BJ (cell line): Measurements from ENCODE around the gene ALOX15B. TPM values are rescaled to one million over a fixed set of nuclear protein-coding genes. Genes with fewer than 3 reads are reported as not detected.
"Not testable (repeated sequence)": the region's sequence is repeated elsewhere in the genome, so short reads cannot be mapped to it uniquely, and the experiment has no call there.

ENCODE experiments used
- CTCF ChIA-PET: fragments of 350-600 bp; formaldehyde crosslinking; extraction: SDS; loops from one replicate; lab custom pipeline; 2021; ENCODE audit warnings: antibody characterized with exemption, inconsistent platforms; lab: Yijun Ruan, JAX
- POLR2A ChIA-PET: fragments of 300-600 bp; sonication (Branson Sonifier 250); formaldehyde crosslinking; extraction: SDS; loops from one replicate; lab custom pipeline; 2021; ENCODE audit warnings: antibody characterized with exemption; lab: Charles Lee
- DNase-seq: peaks from one replicate; pipeline ENCODE4 v3.0.0-alpha.2; 2011; ENCODE audit warnings: low read depth
- H3K27me3 ChIP-seq: 2 replicates; pipeline ENCODE4 v1.6.0; 2011; ENCODE audit warnings: low read length; ENCODE audit not compliant: control insufficient read depth, insufficient read depth
- H3K36me3 ChIP-seq: 2 replicates; pipeline ENCODE4 v1.5.1; 2011; ENCODE audit warnings: low read length; ENCODE audit not compliant: control insufficient read depth, insufficient read depth
- H3K4me3 ChIP-seq: 2 replicates; pipeline ENCODE4 v1.5.1; 2011; ENCODE audit warnings: low read depth, mild to moderate bottlenecking, control low read depth, low read length
- polyA plus RNA-seq: library from polyadenylated mRNA; depleted of rRNA; stranded (reverse); fragments of >200 nt; gene quantifications from 2 replicates; pipeline ENCODE4 v1.2.3, GENCODE V29; 2011
- TF ChIP-seq, protein P1 (sequence below): IDR thresholded peaks from 2 replicates; pipeline ENCODE4 v1.5.1; 2011; ENCODE audit warnings: low read depth, mild to moderate bottlenecking, control low read depth, inconsistent platforms, low read length, moderate library complexity; ENCODE audit not compliant: insufficient read depth

ALOX15B gene
- polyA plus RNA-seq, 1 experiment: not detected

DNA sequence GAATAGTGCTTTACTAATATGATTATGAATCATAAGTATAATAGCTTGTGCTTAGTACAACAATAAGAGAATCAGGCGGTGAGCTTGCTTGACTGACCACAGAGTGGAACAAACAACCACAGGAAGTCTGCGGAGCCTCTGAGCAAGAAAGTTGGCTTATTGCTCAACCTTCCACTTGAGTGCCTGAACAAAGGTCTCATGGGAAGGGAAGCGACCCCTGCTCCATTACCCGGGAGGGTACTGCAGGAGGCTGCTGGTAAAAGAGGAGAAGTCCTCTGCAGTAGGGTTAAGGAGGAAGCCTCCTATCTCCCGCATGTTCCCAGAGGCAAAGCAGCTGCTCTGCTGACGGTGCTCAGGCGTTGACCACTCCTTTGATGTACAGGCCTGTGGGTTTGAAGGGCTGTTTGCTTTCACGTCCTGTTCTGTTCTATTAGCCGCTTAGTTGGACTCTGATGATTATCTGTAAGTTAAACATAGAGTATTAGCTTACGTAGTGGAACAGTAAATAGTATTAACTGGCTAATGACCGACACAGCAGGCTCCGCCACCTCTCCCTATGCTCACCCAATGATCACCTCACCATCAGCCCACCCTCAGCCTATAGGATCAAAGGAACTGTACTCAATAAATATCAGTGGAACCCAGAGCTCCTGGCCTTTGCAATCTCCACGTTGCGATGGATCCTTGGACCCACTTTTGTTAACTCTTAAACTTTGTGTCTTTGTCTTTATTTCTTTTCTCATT lies 17.5 kb downstream of the ALOX15B start:
- ChIA-PET POLR2A (interaction anchor here (0.6 kb wide), 1 partner anchor 218 kb away, joined by 4 read pairs; no protein-coding TSS in a partner anchor), CTCF (interaction anchor here (0.6 to 4.7 kb wide), 26 partner anchors 9 to 370 kb away, joined by 3 to 33 read pairs (median 6); partner anchors contain the start of genes ALOX15B, CNTROB, TP53 and TRAPPC1)
- Histone ChIP-seq H3K4me3 (no peak overlapping the region), H3K27me3 (peaks cover 19% of the 10 kb centered on the region), H3K36me3 (no peaks in the 10 kb centered on the region)
- TF ChIP-seq, protein P1, sequence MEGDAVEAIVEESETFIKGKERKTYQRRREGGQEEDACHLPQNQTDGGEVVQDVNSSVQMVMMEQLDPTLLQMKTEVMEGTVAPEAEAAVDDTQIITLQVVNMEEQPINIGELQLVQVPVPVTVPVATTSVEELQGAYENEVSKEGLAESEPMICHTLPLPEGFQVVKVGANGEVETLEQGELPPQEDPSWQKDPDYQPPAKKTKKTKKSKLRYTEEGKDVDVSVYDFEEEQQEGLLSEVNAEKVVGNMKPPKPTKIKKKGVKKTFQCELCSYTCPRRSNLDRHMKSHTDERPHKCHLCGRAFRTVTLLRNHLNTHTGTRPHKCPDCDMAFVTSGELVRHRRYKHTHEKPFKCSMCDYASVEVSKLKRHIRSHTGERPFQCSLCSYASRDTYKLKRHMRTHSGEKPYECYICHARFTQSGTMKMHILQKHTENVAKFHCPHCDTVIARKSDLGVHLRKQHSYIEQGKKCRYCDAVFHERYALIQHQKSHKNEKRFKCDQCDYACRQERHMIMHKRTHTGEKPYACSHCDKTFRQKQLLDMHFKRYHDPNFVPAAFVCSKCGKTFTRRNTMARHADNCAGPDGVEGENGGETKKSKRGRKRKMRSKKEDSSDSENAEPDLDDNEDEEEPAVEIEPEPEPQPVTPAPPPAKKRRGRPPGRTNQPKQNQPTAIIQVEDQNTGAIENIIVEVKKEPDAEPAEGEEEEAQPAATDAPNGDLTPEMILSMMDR: no peak
- DNase-seq: no peak

DNA sequence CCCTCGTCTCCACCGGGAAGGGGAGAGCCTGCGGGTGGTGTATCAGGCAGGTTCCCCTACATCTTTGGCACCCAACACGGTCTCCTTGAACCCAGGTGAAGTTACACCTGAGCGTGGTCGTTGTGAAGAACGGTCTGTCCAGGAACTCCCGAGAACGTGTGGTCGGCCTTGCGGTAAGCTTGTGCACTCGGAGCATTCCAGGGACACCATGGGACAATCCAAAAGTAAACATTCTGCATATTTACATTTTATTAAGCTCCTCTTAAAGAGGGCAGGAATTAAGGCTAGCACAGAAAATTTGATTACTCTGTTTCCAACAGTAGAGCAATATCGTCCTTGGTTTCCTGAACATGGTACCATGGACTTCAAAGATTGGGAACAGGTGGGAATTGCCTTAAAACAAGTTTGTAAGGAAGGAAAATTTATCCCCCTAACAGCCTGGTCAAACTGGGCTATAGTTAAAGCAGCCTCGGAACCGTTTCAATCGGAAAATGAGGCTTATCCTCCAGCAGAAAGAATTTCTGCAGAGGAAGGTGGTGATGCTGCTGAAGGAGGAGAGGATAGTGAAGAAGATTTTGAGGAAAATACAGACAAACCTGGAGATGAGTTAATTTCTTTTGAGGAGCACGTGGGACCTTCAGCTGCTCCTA lies 18.2 kb downstream of the ALOX15B start:
- ChIA-PET POLR2A (no interaction called here), CTCF (interaction anchor here (0.7 to 4.7 kb wide), 48 partner anchors 10 to 370 kb away, joined by 3 to 33 read pairs (median 4); partner anchors contain the start of genes ALOX15B, CNTROB, KDM6B and TP53)
- H3K36me3 ChIP-seq: no peaks in the 10 kb centered on the region
- TF ChIP-seq, protein P1: no peak
- DNase-seq: no peak
- peaks cover 19% of the 10 kb centered on the region for H3K27me3 ChIP-seq
- H3K4me3 ChIP-seq: no peak overlapping the region

DNA sequence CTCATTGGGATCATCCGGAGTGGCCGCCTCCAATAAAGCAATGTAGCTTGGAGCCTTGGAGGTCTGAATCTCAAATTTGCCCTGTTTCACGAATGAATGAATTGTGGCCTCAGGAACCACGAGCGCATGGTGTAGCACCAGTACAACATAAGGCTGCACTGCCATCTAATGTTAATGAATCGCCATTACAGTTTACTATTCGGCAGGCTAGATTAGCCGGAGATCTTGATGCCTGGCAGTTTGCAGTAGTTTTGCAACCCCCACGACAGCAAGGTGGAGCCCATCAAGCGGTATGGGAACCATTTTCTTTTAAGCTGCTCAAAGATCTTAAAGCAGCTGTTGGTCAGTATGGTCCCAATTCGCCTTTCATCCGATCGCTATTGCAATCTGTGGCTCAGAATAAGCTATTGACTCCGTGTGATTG lies 18.8 kb downstream of the ALOX15B start:
- H3K36me3 ChIP-seq: no peaks in the 10 kb centered on the region
- peaks cover 23% of the 10 kb centered on the region for H3K27me3 ChIP-seq
- ChIA-PET POLR2A (no interaction called here), CTCF (interaction anchor here (0.6 to 4.7 kb wide), 55 partner anchors 11 to 371 kb away, joined by 3 to 33 read pairs (median 4); partner anchors contain the start of genes ALOX15B, CNTROB, KDM6B and TP53)
- H3K4me3 ChIP-seq: no peak overlapping the region
- DNase-seq: peak; percentile 15
- TF ChIP-seq, protein P1: peak; percentile 69

DNA sequence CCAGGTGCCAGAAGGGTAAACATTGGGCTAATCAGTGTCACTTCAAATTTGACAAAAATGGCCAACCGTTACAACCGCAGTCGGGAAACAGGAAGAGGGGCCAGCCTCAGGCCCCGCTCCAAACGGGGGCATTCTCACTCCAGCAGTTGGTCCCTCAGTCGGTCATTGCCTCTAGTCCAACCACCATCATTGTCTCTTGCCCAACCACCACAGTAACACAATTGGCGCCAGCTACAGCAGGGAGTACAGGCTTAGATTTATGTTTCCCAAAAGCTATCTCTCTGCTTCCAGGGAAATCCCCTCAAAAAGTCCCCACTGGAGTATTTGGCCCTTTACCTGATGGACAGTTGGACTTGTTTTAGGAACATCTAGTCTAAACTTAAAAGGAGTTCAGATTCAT lies 20.3 kb downstream of the ALOX15B start:
- H3K4me3 ChIP-seq: no peak overlapping the region
- TF ChIP-seq, protein P1: no peak
- CTCF ChIA-PET: interaction anchor here (0.8 to 4.7 kb wide), 17 partner anchors 11 to 234 kb away, joined by 3 to 72 read pairs (median 14); partner anchors contain the start of gene KDM6B
- POLR2A ChIA-PET: no interaction called here
- H3K27me3 ChIP-seq: peaks cover 32% of the 10 kb centered on the region
- no peak for DNase-seq
- no peaks in the 10 kb centered on the region for H3K36me3 ChIP-seq

DNA sequence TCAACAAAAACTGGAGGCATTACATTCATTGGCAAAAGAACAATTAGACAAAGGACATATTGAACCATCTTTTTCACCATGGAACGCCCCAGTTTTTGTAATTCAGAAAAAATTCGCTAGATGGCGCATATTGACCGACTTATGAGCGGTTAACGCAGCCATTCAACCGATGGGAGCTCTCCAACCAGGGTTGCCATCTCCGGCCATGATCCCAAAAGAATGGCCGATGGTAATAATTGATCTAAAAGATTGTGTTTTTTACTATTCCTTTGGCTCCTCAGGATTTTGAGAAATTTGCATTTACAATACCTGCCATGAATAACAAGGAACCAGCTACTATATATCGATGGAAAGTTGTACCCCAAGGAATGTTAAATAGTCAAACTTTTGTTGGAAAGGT lies 21.4 kb downstream of the ALOX15B start:
- TF ChIP-seq, protein P1: peak; percentile 70
- no peak overlapping the region for H3K4me3 ChIP-seq
- ChIA-PET CTCF (interaction anchor here (0.5 to 4.7 kb wide), 46 partner anchors 8 to 1019 kb away, joined by 3 to 72 read pairs (median 4); partner anchors contain the start of genes ALOXE3, RNF227, SLC25A35 and WRAP53), POLR2A (no interaction called here)
- peak; percentile 8 for DNase-seq
- peaks cover 40% of the 10 kb centered on the region for H3K27me3 ChIP-seq
- no peaks in the 10 kb centered on the region for H3K36me3 ChIP-seq

DNA sequence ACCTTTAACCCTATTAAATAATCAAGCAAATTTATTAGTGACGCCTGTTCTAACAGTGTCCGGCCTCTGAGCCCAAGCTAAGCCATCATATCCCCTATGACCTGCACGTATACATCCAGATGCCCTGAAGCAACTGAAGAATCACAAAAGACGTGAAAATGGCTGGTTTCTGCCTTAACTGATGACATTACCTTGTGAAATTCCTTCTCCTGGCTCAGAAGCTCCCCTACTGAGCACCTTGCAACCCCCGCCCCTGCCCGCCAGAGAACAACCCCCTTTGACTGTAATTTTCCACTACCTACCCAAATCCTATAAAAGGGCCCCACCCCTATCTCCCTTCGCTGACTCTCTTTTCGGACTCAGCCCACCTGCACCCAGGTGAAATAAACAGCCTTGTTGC lies 23.0 kb downstream of the ALOX15B start:
- H3K4me3 ChIP-seq, H3K36me3 ChIP-seq, POLR2A ChIA-PET, DNase-seq: not testable (repeated sequence)
- H3K27me3 ChIP-seq: peaks cover 42% of the 10 kb centered on the region
- CTCF ChIA-PET: interaction anchor here (0.8 to 4.7 kb wide), 17 partner anchors 8 to 318 kb away, joined by 3 to 72 read pairs (median 5); partner anchors contain the start of gene ALOXE3
